Measurements from ENCODE around the gene ZNF497.
"Not testable (repeated sequence)": the region's sequence is repeated elsewhere in the genome, so short reads cannot be mapped to it uniquely, and the experiment has no call there.

Gene ZNF497

GRCh38 chr19:58394821-58395219 is 32.3 kb upstream of the ZNF497 start:
- no peak for DNase-seq (ENCODE audit: low read depth)

GRCh38 chr19:58393725-58394033 is 31.1 kb upstream of the ZNF497 start:
- DNase-seq (ENCODE audit: low read depth): no peak

- DNase-seq (ENCODE audit: low read depth): no peak
These were observed 30.6 kb upstream of the ZNF497 start for GRCh38 chr19:58392945-58393724.

GRCh38 chr19:58388175-58388526 is 25.6 kb upstream of the ZNF497 start:
- DNase-seq (ENCODE audit: low read depth): no peak

- DNase-seq (ENCODE audit: low read depth): no peak
These were observed 25.0 kb upstream of the ZNF497 start for GRCh38 chr19:58387338-58388174.

GRCh38 chr19:58386576-58387337 is 24.2 kb upstream of the ZNF497 start, which contains the start of gene RPS5:
RPS5 (plus strand) TSS chr19:58387269; CDS start chr19:58388138, 869 bp downstream.
- DNase-seq (ENCODE audit: low read depth): peak; percentile 92

GRCh38 chr19:58385891-58386575 is 23.5 kb upstream of the ZNF497 start:
- DNase-seq (ENCODE audit: low read depth): no peak

- DNase-seq (ENCODE audit: low read depth): no peak
These were observed 22.9 kb upstream of the ZNF497 start for GRCh38 chr19:58385313-58385890.

GRCh38 chr19:58382997-58383603 is 20.5 kb upstream of the ZNF497 start:
- DNase-seq (ENCODE audit: low read depth): no peak

- DNase-seq (ENCODE audit: low read depth): no peak
These were observed 19.1 kb upstream of the ZNF497 start for GRCh38 chr19:58381460-58382212.

- DNase-seq (ENCODE audit: low read depth): peak; percentile 95
These were observed 18.3 kb upstream of the ZNF497 start, which contains the start of gene ZNF837 for GRCh38 chr19:58380662-58381459. ZNF837 (minus strand) TSS chr19:58381030; CDS start chr19:58369332, 11,698 bp downstream.

GRCh38 chr19:58380037-58380661 is 17.6 kb upstream of the ZNF497 start:
- DNase-seq (ENCODE audit: low read depth): no peak

- no peak for DNase-seq (ENCODE audit: low read depth)
These were observed 16.7 kb upstream of the ZNF497 start for GRCh38 chr19:58379246-58379645.

- DNase-seq (ENCODE audit: low read depth): not testable (repeated sequence)
These were observed 14.2 kb upstream of the ZNF497 start for GRCh38 chr19:58376724-58377123.

- DNase-seq (ENCODE audit: low read depth): no peak
These were observed 11.6 kb upstream of the ZNF497 start for GRCh38 chr19:58374200-58374599.

GRCh38 chr19:58372311-58373133 is 10.0 kb upstream of the ZNF497 start:
- DNase-seq (ENCODE audit: low read depth): no peak

- no peak for DNase-seq (ENCODE audit: low read depth)
These were observed 6.2 kb upstream of the ZNF497 start for GRCh38 chr19:58368561-58369360.

Data from activated T-helper 9 cell treated with anti-CD3 and anti-CD28 coated beads, Interleukin-2, amount 50 U/mL, for 16 hours (primary cell).